ENCODE measurements around the gene HAUS5.

HAUS5 gene

DNA sequence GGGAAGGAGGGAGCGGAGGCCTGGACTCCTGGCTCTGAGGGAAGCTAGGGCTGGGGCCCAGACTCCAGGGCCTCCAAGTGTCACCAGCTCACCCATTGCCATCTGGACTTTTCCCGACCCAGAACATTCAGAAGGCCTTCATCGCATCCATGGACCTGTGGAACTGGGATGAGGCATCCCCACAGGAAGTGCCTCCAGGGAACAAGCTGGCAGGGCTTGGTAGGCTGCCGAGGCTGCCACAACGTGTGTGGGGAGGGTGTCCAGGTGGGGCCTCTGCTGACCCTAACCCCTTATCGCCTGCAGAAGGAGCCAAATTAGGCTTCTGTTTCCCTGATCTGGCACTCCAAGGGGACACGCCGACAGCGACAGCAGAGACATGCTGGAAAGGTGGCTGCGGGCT is 29.8 kb downstream of the HAUS5 start:
- no peak for ATAC-seq

DNA sequence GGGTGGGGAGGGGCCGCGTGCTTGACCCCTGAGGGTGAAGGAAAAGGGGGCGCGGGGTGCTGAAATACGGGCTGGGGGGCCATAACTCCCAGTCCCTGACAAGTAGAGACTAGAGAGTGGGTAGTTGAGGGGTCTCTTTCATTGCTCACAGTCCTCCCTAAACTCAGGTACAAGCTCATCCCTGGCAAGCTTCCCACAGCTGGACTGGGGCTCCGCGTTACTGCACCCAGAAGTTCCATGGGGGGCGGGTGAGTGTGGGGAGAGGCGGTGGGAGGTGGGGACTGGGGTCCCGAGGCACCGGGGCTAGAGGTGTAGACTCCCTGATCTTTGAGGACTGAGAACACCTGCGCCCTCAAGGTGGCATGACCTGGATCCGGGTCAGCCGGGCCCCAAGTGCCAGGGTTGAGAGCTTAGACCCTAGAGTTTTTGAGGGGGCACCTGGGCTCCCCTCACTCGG is 30.3 kb downstream of the HAUS5 start:
- no peak for TF ChIP-seq PPARA (CRISPR knock-in tag; IDR thresholded peaks at IDR 0.05; ENCODE audit: borderline replicate concordance)
- TF ChIP-seq ZC3H10 (CRISPR knock-in tag; IDR thresholded peaks at IDR 0.05): no peak
- TF ChIP-seq OSR1 (CRISPR knock-in tag; IDR thresholded peaks at IDR 0.05): no peak
- no peak for TF ChIP-seq ZNF70 (CRISPR knock-in tag; IDR thresholded peaks at IDR 0.05)
- TF ChIP-seq, protein P1, sequence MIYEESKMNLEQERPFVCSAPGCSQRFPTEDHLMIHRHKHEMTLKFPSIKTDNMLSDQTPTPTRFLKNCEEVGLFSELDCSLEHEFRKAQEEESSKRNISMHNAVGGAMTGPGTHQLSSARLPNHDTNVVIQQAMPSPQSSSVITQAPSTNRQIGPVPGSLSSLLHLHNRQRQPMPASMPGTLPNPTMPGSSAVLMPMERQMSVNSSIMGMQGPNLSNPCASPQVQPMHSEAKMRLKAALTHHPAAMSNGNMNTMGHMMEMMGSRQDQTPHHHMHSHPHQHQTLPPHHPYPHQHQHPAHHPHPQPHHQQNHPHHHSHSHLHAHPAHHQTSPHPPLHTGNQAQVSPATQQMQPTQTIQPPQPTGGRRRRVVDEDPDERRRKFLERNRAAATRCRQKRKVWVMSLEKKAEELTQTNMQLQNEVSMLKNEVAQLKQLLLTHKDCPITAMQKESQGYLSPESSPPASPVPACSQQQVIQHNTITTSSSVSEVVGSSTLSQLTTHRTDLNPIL (CRISPR knock-in tag; IDR thresholded peaks at IDR 0.05; ENCODE audit: low read depth): no peak
- no peak for TF ChIP-seq ZFP30 (CRISPR knock-in tag; IDR thresholded peaks at IDR 0.05)
- no peak for TF ChIP-seq ARNTL (CRISPR knock-in tag; IDR thresholded peaks at IDR 0.05; ENCODE audit: borderline replicate concordance, low read depth)
- TF ChIP-seq, protein P2, sequence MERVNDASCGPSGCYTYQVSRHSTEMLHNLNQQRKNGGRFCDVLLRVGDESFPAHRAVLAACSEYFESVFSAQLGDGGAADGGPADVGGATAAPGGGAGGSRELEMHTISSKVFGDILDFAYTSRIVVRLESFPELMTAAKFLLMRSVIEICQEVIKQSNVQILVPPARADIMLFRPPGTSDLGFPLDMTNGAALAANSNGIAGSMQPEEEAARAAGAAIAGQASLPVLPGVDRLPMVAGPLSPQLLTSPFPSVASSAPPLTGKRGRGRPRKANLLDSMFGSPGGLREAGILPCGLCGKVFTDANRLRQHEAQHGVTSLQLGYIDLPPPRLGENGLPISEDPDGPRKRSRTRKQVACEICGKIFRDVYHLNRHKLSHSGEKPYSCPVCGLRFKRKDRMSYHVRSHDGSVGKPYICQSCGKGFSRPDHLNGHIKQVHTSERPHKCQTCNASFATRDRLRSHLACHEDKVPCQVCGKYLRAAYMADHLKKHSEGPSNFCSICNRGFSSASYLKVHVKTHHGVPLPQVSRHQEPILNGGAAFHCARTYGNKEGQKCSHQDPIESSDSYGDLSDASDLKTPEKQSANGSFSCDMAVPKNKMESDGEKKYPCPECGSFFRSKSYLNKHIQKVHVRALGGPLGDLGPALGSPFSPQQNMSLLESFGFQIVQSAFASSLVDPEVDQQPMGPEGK (CRISPR knock-in tag; IDR thresholded peaks at IDR 0.05; ENCODE audit: borderline replicate concordance): no peak
- TF ChIP-seq CSDC2 (CRISPR knock-in tag; IDR thresholded peaks at IDR 0.05): no peak
- TF ChIP-seq TCF4 (CRISPR knock-in tag; IDR thresholded peaks at IDR 0.05; ENCODE audit: borderline replicate concordance): no peak
- no peak for TF ChIP-seq SNAI2 (CRISPR knock-in tag; IDR thresholded peaks at IDR 0.05)
- no peak for TF ChIP-seq RARB (CRISPR knock-in tag; IDR thresholded peaks at IDR 0.05)
- TF ChIP-seq GLIS3 (CRISPR knock-in tag; IDR thresholded peaks at IDR 0.05): no peak
- no peak for TF ChIP-seq ZFP3 (CRISPR knock-in tag; IDR thresholded peaks at IDR 0.05)
- ATAC-seq: no peak

More for the DNA sequence above, 29.8 kb downstream of the HAUS5 start:
- no peak for TF ChIP-seq TOX (CRISPR knock-in tag; IDR thresholded peaks at IDR 0.05; ENCODE audit: borderline replicate concordance)
- TF ChIP-seq ESRRG (CRISPR knock-in tag; IDR thresholded peaks at IDR 0.05): no peak
- TF ChIP-seq SNAI2 (CRISPR knock-in tag; IDR thresholded peaks at IDR 0.05): no peak
- TF ChIP-seq ZC3H10 (CRISPR knock-in tag; IDR thresholded peaks at IDR 0.05): no peak
- TF ChIP-seq ZNF8 (CRISPR knock-in tag; IDR thresholded peaks at IDR 0.05): no peak
- TF ChIP-seq ZNF565 (CRISPR knock-in tag; conservative IDR thresholded peaks at IDR 0.05; ENCODE audit: low read depth): no peak
- TF ChIP-seq, protein P3, sequence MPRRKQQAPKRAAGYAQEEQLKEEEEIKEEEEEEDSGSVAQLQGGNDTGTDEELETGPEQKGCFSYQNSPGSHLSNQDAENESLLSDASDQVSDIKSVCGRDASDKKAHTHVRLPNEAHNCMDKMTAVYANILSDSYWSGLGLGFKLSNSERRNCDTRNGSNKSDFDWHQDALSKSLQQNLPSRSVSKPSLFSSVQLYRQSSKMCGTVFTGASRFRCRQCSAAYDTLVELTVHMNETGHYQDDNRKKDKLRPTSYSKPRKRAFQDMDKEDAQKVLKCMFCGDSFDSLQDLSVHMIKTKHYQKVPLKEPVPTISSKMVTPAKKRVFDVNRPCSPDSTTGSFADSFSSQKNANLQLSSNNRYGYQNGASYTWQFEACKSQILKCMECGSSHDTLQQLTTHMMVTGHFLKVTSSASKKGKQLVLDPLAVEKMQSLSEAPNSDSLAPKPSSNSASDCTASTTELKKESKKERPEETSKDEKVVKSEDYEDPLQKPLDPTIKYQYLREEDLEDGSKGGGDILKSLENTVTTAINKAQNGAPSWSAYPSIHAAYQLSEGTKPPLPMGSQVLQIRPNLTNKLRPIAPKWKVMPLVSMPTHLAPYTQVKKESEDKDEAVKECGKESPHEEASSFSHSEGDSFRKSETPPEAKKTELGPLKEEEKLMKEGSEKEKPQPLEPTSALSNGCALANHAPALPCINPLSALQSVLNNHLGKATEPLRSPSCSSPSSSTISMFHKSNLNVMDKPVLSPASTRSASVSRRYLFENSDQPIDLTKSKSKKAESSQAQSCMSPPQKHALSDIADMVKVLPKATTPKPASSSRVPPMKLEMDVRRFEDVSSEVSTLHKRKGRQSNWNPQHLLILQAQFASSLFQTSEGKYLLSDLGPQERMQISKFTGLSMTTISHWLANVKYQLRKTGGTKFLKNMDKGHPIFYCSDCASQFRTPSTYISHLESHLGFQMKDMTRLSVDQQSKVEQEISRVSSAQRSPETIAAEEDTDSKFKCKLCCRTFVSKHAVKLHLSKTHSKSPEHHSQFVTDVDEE (CRISPR knock-in tag; IDR thresholded peaks at IDR 0.05): no peak
- no peak for TF ChIP-seq ARNTL (CRISPR knock-in tag; IDR thresholded peaks at IDR 0.05; ENCODE audit: borderline replicate concordance, low read depth)
- TF ChIP-seq ZNF70 (CRISPR knock-in tag; IDR thresholded peaks at IDR 0.05): no peak
- TF ChIP-seq, protein P1 (CRISPR knock-in tag; IDR thresholded peaks at IDR 0.05; ENCODE audit: low read depth): no peak
- no peak for TF ChIP-seq OSR1 (CRISPR knock-in tag; IDR thresholded peaks at IDR 0.05)
- TF ChIP-seq ZFP3 (CRISPR knock-in tag; IDR thresholded peaks at IDR 0.05): no peak
- TF ChIP-seq, protein P4, sequence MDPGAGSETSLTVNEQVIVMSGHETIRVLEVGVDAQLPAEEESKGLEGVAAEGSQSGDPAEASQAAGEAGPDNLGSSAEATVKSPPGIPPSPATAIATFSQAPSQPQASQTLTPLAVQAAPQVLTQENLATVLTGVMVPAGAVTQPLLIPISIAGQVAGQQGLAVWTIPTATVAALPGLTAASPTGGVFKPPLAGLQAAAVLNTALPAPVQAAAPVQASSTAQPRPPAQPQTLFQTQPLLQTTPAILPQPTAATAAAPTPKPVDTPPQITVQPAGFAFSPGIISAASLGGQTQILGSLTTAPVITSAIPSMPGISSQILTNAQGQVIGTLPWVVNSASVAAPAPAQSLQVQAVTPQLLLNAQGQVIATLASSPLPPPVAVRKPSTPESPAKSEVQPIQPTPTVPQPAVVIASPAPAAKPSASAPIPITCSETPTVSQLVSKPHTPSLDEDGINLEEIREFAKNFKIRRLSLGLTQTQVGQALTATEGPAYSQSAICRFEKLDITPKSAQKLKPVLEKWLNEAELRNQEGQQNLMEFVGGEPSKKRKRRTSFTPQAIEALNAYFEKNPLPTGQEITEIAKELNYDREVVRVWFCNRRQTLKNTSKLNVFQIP (CRISPR knock-in tag; IDR thresholded peaks at IDR 0.05; ENCODE audit: borderline replicate concordance, low read depth): no peak
- TF ChIP-seq GLIS3 (CRISPR knock-in tag; IDR thresholded peaks at IDR 0.05): no peak
- TF ChIP-seq ISL1 (CRISPR knock-in tag; IDR thresholded peaks at IDR 0.05): no peak
- no peak for TF ChIP-seq CSDC2 (CRISPR knock-in tag; IDR thresholded peaks at IDR 0.05)
- TF ChIP-seq PPARA (CRISPR knock-in tag; IDR thresholded peaks at IDR 0.05; ENCODE audit: borderline replicate concordance): no peak

Data from SK-N-SH treated with all-trans-retinoic acid at 6 μM for 48 hours (cell line).